Lower leg skin (tissue), 3 donors: ENCODE results near the gene ABLIM1.

Experiments used
- CTCF ChIP-seq, 3 donors: fragments of 450-650 bp; IDR thresholded peaks; one replicate each; pipeline ENCODE4 v1.5.1; 2016; ENCODE audit warnings: antibody characterized with exemption in 3 of 3, mild to moderate bottlenecking in 3 of 3, moderate library complexity in 2 of 3
- POLR2A ChIP-seq, 2 donors: fragments of 450-650 bp; IDR thresholded peaks; one replicate each; pipeline ENCODE4 v1.6.1; 2016 to 2017; ENCODE audit warnings: antibody characterized with exemption in 2 of 2, mild to moderate bottlenecking in 1 of 2, moderate library complexity in 1 of 2

GRCh38 chr10:114643158-114643557, 14.9 kb downstream of the ABLIM1 start:
- TF ChIP-seq CTCF (IDR thresholded peaks at IDR 0.05) (no peak), POLR2A (IDR thresholded peaks at IDR 0.05) (no peak)
